Astrocyte of the hippocampus (primary cell): ENCODE results near the gene SNX2.

Experiments used
- DNase-seq: peaks from one replicate; pipeline ENCODE4 v3.0.0; 2011; ENCODE audit warnings: low read depth, low spot score

SNX2 gene

DNA sequence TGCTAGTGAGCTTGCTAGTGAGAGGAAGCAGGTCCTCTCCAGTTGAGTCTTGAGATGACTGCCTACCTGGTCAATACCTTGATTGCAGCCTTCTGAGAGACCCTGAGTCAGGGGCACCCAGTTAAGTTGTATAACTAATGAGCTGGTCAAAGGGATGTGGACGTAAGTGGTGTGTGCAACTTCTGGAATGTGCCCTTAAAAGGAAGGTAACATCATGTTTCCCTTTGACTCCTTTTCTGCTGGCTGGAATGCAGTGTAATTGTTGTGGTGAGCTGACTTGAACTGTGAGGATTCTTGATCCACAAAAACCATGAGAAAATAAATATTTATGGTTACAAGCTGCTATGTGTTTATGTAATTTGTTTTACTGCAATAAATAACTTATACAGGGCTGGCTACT, 2.4 kb upstream of the SNX2 start:
- peak; percentile 80 for DNase-seq

- peak; percentile 48 for DNase-seq
These were observed 1.3 kb upstream of the SNX2 start for GRCh38 chr5:122773619-122774018.

- no peak for DNase-seq
These were observed 390 bp upstream of the SNX2 start for GRCh38 chr5:122774519-122774860.

GRCh38 chr5:122775550-122776542, 966 bp downstream of the SNX2 start:
- no peak for DNase-seq

GRCh38 chr5:122778157-122778556, 3.3 kb downstream of the SNX2 start:
- no peak for DNase-seq

DNA sequence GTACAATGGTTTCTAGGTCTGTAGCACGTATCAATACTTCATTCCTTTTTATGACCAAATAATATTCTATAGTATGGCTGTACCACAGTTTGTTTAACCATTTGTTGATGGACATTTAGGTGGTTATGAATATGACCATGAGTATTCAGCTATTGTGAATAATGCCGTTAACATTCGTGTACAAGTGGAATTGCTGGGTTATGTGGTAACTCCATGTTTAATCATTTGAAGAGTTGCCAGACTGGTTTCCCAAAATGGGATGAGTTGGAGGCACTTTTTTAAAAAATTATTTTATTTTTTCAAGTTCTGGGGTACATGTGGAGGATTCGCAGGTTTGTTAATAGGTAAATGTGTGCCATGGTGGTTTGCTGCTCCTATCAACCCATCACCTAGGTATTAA, 4.6 kb downstream of the SNX2 start:
- DNase-seq = no peak

DNA sequence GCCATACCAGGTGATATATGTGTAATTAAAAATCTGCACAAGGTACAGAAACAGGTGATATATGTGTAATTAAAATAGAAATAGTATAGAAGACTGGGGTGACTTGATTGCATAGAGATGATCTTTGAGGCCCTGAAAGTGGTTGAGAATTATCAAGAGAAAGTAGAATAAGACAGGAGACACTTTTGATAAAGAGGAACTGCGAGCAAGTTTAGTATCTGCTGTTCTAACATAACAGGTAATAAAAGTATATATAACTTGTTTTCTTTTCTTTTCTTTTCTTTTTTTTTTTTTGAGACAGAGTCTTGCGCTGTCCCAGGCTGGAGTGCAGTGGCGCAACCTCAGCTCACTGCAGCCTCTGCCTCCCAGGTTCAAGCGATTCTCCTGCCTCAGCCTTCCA, 5.4 kb downstream of the SNX2 start:
- no peak for DNase-seq

- no peak for DNase-seq
These were observed 6.6 kb downstream of the SNX2 start for GRCh38 chr5:122781465-122781864.

- DNase-seq = no peak
These were observed 10.4 kb downstream of the SNX2 start for GRCh38 chr5:122785294-122785693.

DNA sequence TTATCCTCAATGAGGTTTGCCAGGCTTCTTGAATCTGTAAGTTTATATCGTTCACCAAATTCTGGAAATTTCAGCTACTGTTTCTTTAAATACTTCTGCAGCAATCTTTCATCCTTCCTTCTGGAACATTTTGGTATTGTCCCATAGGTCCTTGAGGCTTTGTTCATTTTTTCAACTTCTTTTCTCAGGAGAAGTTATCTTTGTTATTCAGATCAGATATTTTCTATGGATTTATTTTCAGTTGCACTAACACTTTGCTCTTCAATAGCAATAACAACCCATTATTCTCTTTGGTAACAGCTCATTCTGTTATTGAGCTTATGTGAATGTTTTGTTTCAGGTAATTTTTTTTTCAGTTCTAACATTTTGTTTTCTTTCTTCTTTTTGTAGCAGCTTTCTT, 13.5 kb downstream of the SNX2 start:
- no peak for DNase-seq

DNA sequence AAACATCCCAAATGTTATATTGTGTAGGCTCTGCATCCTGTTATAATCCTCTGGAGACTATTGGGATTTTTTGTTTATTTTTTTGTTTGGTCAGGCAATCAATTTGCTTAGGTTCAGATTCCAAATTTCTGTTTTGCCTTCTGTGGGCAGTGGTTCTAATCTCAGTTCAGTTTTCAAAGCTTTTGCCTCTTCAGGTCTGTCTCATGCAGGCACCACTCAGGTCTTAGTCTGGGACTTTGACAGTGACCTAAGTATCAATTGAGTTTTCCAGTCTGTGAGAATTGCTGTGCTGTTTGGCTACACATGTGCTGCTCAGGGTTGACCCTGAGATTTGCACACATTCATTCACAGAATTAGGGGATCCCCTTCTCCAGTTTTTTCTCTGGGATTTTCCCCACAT, 14.1 kb downstream of the SNX2 start:
- DNase-seq = no peak

DNA sequence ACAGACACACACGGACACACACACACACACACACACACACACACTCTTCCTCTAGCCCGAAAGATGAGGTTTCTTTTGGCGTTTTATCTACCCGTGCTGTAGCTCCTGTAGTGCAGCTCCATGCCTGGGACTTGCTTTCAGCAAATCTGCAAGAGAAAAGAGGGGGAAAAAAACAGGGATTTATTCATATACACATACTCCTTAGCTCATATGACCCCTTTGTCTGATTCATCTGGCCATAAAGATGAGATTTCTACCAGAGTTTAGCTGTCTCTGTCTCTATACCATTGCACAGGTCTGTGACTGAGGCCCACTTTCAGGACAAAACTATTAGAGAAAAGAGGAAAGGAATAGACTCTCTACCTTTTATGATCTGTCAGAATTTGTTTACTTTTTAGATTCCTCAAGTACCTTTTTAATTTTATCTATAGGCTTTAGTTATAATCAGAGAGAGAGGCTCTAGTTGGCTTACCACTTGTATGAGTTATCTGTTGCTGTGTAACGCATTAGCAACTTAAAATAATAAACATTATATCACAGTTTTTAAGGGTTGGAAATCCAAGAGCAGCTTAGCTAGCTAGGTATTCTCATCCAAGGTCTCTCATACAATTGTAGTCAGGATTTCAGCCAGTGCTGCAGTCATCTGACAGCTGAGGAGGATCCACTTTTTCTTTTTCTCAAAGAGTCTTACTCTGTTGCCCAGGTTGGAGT, 14.7 kb downstream of the SNX2 start:
- no peak for DNase-seq

DNA sequence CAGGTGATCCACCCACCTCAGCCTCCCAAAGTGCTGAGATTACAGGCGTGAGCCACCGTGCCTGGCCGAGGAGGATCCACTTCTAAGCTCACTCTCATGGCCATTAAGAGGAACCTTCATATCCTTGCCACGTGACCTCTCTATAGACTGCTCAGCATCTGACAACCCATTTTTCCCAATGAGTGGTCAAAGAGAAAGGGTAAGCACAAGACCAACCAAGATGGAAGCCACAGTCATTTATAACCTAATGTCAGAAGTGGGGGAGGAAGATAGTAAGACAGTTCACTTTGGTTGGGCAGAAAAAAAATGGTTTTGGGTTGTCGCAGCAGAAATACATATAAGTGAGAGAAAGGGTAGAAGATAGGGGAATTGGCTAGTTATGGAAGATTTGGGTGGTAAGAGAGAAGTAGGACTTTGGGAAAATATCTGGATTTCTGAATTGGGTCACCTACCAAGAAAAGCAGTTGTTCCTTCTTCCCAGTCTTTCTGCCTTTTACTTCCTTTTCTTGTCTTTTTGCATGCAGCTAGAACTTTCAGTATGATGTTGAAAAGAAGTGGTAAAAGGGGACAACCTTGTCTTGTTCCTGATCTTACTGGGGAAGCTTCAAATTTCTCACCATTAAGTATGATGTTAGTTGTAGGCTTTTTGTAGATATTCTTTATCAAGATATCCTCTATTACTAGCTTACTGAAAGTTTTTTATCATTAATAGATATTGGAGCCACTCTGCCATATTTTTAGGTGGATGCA, 15.6 kb downstream of the SNX2 start:
- DNase-seq = no peak

- DNase-seq = no peak
These were observed 30.6 kb downstream of the SNX2 start for GRCh38 chr5:122805481-122805880.

DNA sequence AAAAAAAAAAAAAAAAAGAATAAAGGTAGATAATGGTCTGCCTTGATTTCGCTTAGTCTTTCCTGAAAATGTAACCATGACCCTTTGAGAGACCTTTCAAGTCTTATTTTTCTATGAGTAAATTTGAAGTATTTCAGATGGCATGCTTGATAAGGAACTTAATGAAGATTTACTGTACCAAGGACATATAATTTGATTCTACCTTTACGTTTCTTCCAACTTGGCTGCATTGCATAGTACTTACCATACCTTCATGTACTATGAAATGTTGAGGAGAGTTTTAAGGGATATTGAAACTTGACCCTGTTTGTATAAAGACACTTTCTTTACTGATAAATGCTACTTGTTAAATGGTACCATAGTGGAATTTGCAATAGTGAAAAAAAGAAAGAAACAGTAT, 35.5 kb downstream of the SNX2 start:
- DNase-seq = no peak

GRCh38 chr5:122815218-122815767, 40.4 kb downstream of the SNX2 start:
- no peak for DNase-seq

GRCh38 chr5:122816756-122817155, 41.9 kb downstream of the SNX2 start:
- DNase-seq = no peak

DNA sequence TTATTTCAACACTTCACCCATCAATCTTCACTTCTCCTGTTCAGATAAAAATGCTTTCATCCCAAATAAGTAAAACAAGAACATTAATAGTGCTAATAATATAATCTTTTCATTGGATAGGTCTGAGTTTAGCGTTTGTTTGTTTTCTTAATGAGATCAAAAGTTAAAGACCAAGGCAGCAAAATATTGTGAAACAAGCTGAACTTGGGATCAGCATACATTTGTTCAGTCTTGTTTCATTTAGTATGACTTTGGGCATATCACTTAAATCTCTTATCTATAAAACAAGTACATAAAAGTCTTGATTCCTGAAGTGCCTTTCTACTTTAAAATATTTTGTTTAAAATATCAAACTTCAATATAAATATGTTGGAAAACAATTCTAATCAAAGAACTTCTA, 57.1 kb downstream of the SNX2 start:
- no peak for DNase-seq

GRCh38 chr5:122835681-122836080, 60.8 kb downstream of the SNX2 start:
- no peak for DNase-seq

DNA sequence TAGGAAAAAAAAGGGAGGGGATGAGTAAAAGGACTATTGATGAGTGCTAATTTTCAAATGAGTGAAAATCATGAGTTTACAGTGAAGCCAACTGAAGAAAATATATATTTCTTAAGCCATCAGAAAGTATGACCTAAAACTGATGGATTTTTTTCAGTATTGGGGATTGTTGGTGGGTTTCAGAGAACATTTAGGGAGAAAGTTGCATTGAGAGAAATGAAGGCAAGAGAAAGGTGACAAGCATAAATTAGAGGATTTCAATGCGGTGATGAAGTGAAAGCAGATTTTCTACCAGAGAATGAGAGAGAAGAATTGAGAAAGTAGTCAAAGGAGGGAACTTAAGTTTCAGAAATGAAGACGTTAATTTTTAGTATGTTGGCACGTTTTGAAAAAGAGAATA, 62.1 kb downstream of the SNX2 start:
- DNase-seq = no peak

DNA sequence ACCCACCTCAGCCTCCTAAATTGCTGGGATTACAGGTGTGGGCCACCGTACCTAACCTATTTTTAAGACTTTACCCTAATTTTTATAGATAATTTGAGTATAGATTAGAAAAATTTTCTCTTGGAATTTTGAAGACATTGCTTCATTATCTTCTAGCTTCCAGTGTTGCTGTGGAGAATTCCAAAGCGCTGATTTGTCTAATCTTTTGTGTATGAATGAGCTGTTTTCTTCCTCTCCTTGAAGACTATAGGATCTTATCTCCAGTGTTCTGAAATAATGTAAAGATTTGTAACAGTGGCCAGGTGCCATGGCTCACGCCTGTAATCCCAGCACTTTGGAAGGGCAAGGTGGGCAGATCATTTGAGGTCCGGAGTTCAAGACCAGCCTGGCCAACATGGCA, 64.9 kb downstream of the SNX2 start:
- DNase-seq = no peak

DNA sequence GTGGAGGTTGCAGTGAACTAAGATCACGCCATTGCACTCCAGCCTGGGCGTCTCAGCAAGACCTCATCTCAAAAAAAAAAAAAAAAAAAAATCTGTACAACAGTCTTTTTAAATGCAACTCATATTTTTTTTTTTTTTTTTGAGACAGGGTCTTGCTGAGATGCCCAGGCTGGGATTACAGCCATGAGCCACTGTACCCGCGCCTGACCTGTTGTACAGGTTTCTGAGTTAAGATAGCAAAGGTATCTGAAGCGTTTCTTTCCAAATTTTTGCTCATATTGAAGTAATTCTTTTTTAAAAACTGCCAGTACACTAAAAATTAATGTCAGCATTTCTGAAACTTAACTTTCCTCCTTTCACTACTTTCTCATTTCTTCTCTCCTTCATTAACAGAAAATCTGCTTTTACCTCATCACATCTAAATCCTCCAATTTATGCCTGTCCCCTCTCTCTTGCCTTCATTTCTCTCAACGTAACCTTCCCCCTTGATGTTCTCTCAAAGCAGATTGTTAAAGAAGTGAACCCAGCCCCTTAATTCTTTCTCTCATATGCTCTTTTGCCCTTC, 67.2 kb downstream of the SNX2 start:
- no peak for DNase-seq
